Fibroblast of lung (primary cell): ENCODE data around the gene SRPK3.

Source experiments
- EZH2 ChIP-seq: IDR thresholded peaks from 2 replicates; pipeline ENCODE4 v1.5.1; 2012; ENCODE audit warnings: low read length, control low read depth, mild to moderate bottlenecking; ENCODE audit errors: missing control alignments
- TF ChIP-seq, protein P1 (sequence below), 2 donors: IDR thresholded peaks in 1 of 2; conservative IDR thresholded peaks in 1 of 2; 1 replicate in 1 of 2; 2 replicates in 1 of 2; pipeline ENCODE4 v1.5.1; 2011 to 2012; ENCODE audit warnings: low read length in 2 of 2, control low read depth in 1 of 2, inconsistent platforms in 1 of 2, low read depth in 1 of 2, mild to moderate bottlenecking in 1 of 2

DNA sequence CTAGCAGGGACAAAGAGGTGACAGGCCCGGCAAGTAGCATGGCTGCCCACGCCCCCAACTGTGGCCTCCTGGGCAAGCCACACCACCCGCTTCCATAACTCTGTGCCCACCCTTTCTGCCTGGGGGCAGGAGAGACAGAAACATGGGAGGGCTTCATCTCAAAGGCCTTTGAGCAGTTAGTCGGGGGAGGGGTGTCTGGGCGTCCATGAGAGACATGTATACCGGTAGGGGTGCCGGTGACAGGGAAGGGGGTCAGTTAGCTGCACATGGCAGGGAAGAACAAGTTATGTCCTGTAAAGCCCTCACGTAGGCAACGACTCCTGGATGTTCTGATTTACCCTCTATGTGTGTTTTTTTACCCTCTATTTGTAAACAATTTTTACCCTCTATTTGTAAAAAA lies 40.2 kb downstream of the SRPK3 start:
- TF ChIP-seq, protein P1, sequence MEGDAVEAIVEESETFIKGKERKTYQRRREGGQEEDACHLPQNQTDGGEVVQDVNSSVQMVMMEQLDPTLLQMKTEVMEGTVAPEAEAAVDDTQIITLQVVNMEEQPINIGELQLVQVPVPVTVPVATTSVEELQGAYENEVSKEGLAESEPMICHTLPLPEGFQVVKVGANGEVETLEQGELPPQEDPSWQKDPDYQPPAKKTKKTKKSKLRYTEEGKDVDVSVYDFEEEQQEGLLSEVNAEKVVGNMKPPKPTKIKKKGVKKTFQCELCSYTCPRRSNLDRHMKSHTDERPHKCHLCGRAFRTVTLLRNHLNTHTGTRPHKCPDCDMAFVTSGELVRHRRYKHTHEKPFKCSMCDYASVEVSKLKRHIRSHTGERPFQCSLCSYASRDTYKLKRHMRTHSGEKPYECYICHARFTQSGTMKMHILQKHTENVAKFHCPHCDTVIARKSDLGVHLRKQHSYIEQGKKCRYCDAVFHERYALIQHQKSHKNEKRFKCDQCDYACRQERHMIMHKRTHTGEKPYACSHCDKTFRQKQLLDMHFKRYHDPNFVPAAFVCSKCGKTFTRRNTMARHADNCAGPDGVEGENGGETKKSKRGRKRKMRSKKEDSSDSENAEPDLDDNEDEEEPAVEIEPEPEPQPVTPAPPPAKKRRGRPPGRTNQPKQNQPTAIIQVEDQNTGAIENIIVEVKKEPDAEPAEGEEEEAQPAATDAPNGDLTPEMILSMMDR (conservative IDR thresholded peaks at IDR 0.05 in 1 of 2, IDR thresholded peaks at IDR 0.05 in 1 of 2; ENCODE audit: low read depth in 1 of 2, low read length in 2 of 2), result no peak
- no peak for TF ChIP-seq EZH2
